Ecto neural progenitor cell (in vitro differentiated cells): ENCODE results near the gene ABCA4.

Source experiments
- DNase-seq: peaks from one replicate; pipeline ENCODE4 v3.0.0-alpha.2; 2018; ENCODE audit warnings: low spot score

The ABCA4 gene

DNA sequence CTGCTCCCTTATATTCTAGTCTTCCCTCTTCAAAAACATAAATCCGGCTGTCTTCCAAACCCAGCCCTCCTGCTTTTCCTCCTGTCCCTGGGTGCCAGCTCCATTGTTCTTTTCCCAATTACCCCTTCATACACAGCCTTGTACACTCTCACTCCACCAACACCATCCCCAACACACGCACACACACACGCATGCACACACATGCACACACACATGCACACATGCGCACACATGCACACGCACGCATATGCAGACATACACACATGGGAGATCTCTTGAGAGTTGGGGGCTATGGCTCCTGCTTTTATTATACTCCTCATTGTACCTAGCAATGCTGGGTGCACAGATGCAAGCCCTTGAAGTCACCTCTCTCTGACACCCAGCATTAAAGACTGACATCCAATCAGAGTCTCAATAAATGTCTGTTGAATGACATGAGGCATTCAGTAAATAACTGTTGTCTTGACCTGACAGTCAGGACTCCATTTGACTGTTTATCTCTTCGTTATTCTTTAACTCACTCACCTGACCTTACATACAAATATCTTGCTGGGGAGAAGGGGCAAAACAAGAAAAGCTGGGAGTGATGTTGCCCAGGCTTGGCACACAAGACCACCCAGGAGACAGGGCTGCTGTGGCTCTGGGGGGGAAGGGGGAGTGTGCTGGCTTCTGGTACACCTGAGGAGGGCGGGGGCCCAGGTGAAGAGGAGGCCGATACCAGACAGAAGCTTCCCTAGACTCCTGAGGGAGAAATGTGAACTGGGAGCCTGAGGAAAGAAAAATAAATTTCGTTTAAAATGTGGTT, 16.0 kb downstream of the ABCA4 start:
- DNase-seq = no peak

GRCh38 chr1:94104127-94104684, 16.7 kb downstream of the ABCA4 start:
- DNase-seq = no peak

DNA sequence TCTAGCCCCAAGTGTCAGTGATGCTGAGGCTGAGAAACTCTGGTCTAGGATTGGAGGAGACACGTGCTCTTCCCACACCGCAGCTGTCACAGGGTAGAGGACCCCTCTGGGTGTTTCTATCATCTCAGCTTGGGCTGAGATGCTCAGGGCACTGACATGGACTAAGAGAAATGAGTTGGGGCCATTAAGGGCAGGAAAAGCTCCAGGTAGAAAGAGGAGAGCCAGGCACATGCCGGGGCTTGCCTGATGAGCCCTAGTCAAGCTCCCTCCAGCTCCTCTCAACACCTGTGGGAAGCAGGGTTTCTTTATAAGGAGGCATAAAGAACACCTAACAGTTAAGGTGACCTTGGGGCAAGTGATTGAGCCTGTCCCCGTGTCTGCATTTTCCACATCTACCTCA, 17.3 kb downstream of the ABCA4 start:
- no peak for DNase-seq

DNA sequence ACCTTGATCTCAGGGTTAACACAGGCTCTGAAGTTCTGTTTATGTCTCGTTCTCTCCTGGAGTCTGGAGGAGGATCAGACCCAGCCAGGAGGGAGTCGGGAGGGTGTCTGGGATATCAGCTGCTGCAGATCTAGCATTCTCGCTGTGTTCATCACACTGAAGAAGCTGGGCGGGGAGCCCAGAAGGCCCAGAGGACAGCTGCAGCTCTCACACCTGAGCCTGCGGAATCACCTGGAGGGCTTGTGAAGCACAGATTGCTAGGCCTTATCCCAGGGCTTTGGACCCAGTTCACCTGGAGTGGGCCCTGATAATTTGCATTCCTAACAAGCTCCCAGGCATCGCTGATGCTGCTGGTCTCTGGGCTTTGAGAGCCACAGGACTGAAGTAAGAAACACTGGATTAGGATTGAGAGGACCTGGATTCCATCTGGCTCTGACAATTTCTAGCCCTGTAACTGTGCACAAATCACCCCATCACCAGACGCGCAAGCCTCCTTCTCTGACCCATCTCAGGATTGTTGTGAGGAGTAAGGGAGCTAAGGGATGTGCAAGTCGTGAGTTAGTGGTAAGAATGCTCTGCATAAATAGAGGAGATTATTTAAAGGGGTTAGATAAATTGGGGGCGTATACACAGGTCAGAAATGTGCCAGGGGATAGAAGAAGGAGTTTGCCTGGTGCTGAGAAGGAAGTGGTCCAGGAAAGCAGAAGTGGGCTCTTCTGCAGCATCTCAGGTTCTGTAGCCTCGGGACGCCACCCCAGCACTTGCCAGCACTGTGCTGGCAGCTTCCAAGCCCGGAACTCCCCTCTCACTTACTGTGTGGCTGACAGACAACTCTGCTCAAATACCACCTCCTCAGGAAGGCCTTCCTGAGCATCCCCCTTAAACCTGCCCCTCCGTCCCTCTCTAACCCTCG, 19.1 kb downstream of the ABCA4 start:
- DNase-seq = no peak

GRCh38 chr1:94100785-94101612, 19.9 kb downstream of the ABCA4 start:
- no peak for DNase-seq

DNA sequence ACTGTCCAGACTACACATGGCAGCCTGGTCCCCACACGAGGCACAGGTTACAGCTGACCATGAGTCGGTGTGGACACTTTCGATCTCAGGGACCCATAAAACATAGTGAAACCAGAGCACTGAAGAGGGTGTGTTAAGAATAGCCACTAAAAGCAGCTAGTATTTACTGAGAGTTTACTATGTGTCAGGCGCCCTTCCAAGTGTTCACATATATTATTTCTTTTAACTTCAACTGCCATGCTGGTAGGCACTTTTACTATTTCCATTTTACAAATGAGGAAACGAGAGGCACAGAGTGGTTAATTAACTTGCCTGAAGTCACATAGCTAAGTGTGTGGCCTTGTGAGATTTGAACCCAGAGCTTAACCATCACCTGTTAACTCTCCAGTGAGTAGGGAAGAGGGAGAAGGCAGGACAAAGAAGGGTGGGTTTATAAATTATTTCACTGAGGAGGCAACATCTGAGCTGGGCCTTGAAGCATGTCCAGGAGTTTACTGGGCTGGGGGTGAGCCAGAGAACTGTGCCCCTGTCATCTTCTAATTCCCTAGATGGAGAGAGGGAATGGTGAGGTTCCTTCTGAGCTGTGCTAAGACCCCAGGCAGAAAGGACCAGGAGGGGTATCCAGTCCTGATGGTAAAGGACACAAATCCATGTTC, 20.7 kb downstream of the ABCA4 start:
- DNase-seq = no peak

GRCh38 chr1:94099303-94099702, 21.6 kb downstream of the ABCA4 start:
- DNase-seq = no peak

- no peak for DNase-seq
Observed at GRCh38 chr1:94098585-94099111, 22.3 kb downstream of the ABCA4 start.

DNA sequence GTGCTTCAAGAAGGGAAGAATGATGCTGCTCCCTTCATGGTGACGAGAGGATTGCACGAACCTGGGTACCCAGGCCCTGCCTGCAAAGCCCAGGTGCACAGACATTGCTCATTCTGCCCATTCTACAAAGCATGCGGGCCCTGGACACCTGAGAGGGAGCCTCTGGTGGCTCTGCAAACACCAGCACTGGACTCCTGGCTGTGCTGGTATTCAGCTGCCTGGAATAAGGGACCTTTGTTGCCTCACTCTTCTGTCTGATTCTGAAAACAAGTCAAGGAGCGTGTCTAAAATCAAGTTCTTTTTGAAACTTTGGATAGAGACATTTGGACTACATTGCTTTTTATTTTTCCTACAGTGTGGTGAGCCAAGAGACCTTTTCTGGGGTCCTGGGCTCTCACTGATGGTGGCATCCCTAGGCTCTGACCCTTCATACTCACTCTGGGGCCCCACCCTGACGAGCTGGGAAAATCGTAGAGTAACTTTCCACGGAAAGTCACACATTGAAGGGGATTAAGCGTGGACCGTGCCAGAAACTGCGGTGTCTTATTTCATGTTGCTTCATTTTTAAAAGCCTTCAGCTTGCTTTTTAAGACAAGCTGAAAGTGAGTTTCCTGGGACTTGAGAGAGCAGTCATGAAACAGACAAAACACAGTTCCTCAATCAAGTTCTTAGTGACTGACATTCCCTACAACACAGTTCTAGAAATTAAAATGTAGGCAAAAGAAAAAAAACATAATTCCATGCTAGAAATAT, 24.0 kb downstream of the ABCA4 start:
- DNase-seq = no peak

- DNase-seq = no peak
Observed at GRCh38 chr1:94095744-94096469, 25.0 kb downstream of the ABCA4 start.

DNA sequence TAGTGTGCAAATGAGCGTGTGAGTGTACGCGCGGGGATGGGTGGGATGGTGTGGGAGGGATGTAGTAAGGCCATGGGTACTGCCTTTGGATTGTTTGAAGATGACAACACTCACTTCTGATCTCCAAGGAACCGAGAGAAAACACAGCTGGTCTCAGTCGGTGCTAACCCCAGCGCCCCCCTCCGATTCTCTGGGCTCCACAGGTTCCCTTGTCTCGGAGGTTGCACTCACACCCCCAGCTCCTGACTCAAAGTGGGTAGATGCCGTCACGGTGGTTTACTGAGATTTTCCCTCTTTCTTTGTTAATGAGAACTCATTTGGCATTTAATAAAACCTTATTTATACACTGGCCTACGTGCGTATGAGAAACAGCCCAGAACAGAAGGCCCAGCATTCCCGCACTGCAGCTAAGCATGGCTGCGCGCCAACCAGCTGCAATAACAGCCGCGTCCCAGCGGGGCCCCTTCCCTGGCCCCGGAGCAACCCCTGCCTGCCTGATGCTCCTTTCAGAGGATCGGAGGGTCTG, 25.8 kb downstream of the ABCA4 start:
- DNase-seq = no peak

DNA sequence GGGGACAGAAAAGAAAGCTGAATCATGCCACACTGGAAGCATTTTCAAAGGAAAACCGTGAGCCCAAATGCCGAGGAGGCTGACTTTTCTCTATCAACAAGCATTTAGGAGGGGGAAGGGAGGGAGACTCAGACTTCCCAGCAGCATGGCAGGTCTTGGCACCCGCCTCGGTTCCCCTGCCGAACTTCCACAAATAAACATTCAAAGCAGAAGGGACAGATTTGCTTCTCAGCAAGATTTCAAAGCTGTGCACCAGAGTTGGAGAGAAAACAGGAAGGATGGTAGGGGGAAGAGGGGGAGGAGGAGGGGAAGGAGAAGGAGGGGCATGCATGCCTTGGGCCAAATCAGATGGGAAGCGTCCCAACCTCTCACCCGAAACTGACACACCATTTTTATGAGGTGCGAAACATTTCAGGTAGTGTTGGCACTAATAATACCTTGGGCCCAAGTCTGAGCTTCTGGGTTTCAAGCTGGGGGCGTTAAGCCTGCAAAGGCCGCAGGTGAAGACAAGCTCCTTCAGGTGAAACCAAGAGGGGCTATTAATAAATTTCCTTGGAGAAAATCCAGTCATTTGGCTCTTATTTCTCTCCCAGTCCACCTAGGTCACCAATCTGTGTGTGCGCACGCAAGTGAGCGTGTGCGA, 26.4 kb downstream of the ABCA4 start:
- DNase-seq = no peak

DNA sequence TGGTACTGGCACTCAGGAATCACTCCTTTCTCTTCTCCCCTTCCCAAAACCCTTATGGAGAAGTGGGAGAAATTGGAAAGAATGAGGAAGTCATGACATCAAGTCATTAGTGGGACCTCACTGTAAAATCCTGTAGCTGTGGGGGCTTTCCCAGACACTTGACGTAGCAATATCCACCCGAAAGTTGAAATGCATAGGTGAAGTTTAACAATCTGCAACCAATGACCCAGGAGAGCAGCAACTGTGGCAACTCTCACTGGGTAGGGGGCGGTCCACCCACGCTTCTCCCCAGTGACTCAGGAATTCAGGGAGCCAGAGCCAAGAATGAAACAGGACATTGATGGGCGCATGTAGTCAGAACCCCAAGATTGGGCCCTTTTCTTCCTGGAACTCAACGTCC, 27.0 kb downstream of the ABCA4 start:
- no peak for DNase-seq

- DNase-seq = no peak
Observed at GRCh38 chr1:94093396-94093795, 27.6 kb downstream of the ABCA4 start.

GRCh38 chr1:94092210-94092613, 28.7 kb downstream of the ABCA4 start:
- DNase-seq = no peak

GRCh38 chr1:94090761-94091160, 30.2 kb downstream of the ABCA4 start:
- DNase-seq = no peak

DNA sequence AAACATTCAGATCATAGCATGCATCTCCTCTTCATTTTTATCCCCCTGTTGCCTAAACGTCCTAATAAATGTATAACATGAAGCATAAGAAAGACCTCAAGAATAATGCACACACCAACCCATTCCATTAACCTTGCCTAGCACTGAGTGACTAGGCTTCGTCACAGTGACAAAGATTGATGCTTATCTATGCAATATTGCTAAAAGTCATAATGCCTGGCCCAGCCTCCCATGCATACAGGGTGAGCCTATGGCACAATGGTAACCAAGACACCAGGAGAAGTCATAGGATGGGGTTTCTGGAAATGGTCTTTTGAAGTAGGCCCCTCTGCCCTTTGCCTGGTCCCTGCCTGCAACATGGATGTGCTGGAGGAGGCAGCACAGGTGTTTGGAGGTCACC, 33.8 kb downstream of the ABCA4 start:
- DNase-seq = no peak

- DNase-seq = no peak
Observed at GRCh38 chr1:94084547-94084946, 36.4 kb downstream of the ABCA4 start.

DNA sequence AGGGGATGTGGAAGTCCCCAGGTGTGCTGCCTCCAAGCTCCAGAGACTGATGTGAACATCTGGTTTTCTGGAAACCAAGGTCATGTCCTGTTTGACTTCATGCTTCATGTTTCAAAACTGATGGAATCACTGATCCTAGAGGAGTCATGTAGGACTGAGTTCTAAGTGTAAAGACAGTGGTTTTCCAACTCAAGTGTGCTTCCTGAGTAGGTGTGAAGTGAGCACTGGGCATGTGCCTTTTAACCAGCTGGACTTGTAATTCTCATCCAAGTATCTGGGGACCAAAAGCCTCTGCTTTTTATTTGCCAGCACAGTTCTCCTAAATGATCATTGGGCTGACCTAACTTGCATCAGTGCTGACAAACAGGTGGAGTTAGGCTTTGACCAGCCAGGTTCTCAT, 36.9 kb downstream of the ABCA4 start:
- no peak for DNase-seq
